Urinary bladder (tissue), 4 donors: ENCODE measurements around the gene EYA4. TPM values are rescaled to one million over a fixed set of nuclear protein-coding genes. Genes with fewer than 3 reads are reported as not detected.

ENCODE experiments used
- DNase-seq: peaks from one replicate; pipeline ENCODE4 v3.0.0-alpha.2; 2015; ENCODE audit errors: extremely low spot score
- H3K27ac ChIP-seq: one replicate; pipeline ENCODE4 v1.5.1; 2013; ENCODE audit warnings: low read depth, mild to moderate bottlenecking, moderate library complexity
- H3K36me3 ChIP-seq: one replicate; pipeline ENCODE4 v1.6.1; 2013; ENCODE audit warnings: mild to moderate bottlenecking, moderate library complexity; ENCODE audit not compliant: insufficient read depth
- H3K4me1 ChIP-seq: one replicate; pipeline ENCODE4 v1.6.1; 2013; ENCODE audit warnings: mild to moderate bottlenecking, moderate library complexity; ENCODE audit not compliant: insufficient read depth
- H3K4me3 ChIP-seq: one replicate; pipeline ENCODE4 v1.5.1; 2013; ENCODE audit warnings: low read depth, low read length
- WGBS: extraction: QIAGEN DNeasy Blood & Tissue Kit; methylation state at CpG from one replicate; pipeline ENCODE4 v1.1.7; 2013; 5-methylcytosine and 5-hydroxymethylcytosine counted together
- polyA plus RNA-seq: library from polyadenylated mRNA; stranded (reverse); fragments of 200-250 nt; gene quantifications from one replicate; pipeline ENCODE4 v1.2.3, GENCODE V29; 2013
- total RNA-seq: library from RNA; depleted of rRNA; stranded (reverse); fragments of >200 nt; gene quantifications from one replicate; pipeline ENCODE4 v1.2.3, GENCODE V29; 2014
- donor health status: healthy with polysubstance abuse.
- donor health status: healthy.

EYA4 gene
- total and polyA plus RNA-seq, 2 donors = 1.3 to 20.9 TPM

DNA sequence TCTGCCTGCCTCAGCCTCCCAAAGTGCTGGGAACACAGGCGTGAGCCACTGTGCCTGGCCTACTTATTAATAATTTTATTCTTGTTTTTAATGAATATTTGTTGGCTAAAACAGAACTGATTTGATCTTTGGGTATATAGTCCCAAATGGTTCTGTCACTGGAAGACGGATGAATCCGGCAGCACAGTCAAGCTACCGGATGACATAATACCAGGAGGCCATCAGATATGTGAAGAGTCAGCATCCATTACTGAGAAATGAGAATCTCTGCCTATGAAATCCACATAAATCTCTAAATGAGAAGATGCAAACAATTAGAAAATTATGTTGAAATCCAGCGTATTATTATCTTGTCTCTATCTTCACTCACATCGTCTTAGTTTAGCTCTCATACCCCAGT lies 263.0 kb downstream of the EYA4 start:
- no peak overlapping the region for H3K27ac ChIP-seq
- H3K4me3 ChIP-seq = no peak overlapping the region
- 93% methylated on average over 6 of the region's 6 CpGs for WGBS
- no peaks in the 10 kb centered on the region for H3K36me3 ChIP-seq
- no peak for DNase-seq
- no peaks in the 10 kb centered on the region for H3K4me1 ChIP-seq

DNA sequence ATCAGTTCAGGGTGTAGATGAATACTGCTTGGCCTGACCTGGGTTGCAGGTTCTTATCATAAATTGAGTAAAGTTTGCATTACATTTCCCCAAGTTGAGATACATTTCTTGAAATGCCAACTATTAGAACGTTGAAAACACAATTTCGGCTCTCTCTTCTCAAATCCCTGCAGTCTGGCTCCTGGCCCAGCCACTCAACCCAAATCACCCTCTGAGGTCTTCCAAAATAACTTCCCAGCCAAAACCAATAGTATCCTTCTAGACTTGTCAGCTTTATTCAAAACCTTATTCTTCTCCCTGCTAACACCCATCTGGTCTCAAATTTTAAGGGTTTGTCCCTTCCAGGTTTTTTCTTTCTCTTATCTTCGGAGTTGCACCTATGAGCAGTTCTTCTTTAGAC lies 263.6 kb downstream of the EYA4 start:
- H3K27ac ChIP-seq = no peak overlapping the region
- no peaks in the 10 kb centered on the region for H3K4me1 ChIP-seq
- 64% methylated on average over 3 of the region's 3 CpGs for WGBS
- H3K36me3 ChIP-seq = no peaks in the 10 kb centered on the region
- H3K4me3 ChIP-seq = no peak overlapping the region
- DNase-seq = no peak

- Histone ChIP-seq H3K27ac (no peak overlapping the region), H3K4me3 (no peak overlapping the region), H3K4me1 (no peaks in the 10 kb centered on the region), H3K36me3 (no peaks in the 10 kb centered on the region)
- DNase-seq = no peak
- WGBS = 87% methylated on average over 3 of the region's 3 CpGs
These were observed 264.5 kb downstream of the EYA4 start for GRCh38 chr6:133505681-133506080.

- DNase-seq = no peak
- 50% methylated on average over 4 of the region's 4 CpGs for WGBS
- no peaks in the 10 kb centered on the region for H3K4me1 ChIP-seq
- no peaks in the 10 kb centered on the region for H3K36me3 ChIP-seq
- no peak overlapping the region for H3K4me3 ChIP-seq
- no peak overlapping the region for H3K27ac ChIP-seq
These were observed 271.4 kb downstream of the EYA4 start for GRCh38 chr6:133512410-133513016.

- 90% methylated on average over 1 of the region's 1 CpG for WGBS
- Histone ChIP-seq H3K4me3 (no peak overlapping the region), H3K36me3 (no peaks in the 10 kb centered on the region), H3K27ac (no peak overlapping the region), H3K4me1 (no peaks in the 10 kb centered on the region)
- DNase-seq = no peak
These were observed 282.7 kb downstream of the EYA4 start for GRCh38 chr6:133523816-133524215.

GRCh38 chr6:133526436-133526835 lies 285.3 kb downstream of the EYA4 start:
- 80% methylated on average over 5 of the region's 5 CpGs for WGBS
- H3K36me3 ChIP-seq = no peaks in the 10 kb centered on the region
- H3K27ac ChIP-seq = no peak overlapping the region
- no peaks in the 10 kb centered on the region for H3K4me1 ChIP-seq
- no peak for DNase-seq
- no peak overlapping the region for H3K4me3 ChIP-seq

DNA sequence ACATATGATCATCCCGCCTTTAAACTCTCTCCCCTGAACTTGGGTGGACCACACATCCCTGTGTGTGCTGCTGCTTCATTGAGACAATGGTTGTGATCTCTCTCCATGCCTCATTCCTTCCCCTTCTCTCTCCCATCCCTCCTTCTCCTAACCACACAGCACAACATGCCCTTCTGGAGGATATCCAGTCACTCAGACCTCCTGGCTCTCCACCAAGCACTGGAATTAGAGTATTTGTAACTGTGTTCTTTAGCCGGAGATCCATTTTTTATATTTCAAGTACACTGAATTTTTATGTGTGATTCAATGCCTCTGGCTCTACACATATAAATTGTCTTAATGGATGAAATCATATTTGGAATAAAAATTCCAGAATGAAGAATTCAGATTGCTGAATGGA lies 287.4 kb downstream of the EYA4 start:
- H3K27ac ChIP-seq = no peak overlapping the region
- no peaks in the 10 kb centered on the region for H3K36me3 ChIP-seq
- H3K4me3 ChIP-seq = no peak overlapping the region
- WGBS = 56% methylated on average over 2 of the region's 2 CpGs
- no peak for DNase-seq
- H3K4me1 ChIP-seq = no peaks in the 10 kb centered on the region

DNA sequence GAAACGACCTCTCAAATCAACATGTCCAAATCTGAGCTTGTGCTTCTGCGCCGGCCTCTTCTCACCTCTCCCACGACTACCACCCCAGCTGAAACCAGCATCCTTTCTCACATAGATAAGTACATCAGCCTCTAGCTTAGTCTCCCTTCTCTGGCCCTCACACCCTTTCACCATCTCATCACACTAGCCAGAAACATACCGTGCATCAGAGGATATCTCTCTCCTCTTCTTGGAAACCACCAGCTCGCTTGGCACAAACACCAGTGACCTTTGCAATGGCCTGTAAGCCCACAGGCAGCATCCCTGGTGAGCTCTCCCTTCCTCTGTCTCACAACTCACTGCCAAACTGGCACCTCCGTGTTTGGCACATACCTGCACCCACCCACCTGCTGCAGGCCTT lies 291.8 kb downstream of the EYA4 start:
- DNase-seq = no peak
- 74% methylated on average over 7 of the region's 7 CpGs for WGBS
- Histone ChIP-seq H3K27ac (no peak overlapping the region), H3K36me3 (no peaks in the 10 kb centered on the region), H3K4me3 (no peak overlapping the region), H3K4me1 (no peaks in the 10 kb centered on the region)

DNA sequence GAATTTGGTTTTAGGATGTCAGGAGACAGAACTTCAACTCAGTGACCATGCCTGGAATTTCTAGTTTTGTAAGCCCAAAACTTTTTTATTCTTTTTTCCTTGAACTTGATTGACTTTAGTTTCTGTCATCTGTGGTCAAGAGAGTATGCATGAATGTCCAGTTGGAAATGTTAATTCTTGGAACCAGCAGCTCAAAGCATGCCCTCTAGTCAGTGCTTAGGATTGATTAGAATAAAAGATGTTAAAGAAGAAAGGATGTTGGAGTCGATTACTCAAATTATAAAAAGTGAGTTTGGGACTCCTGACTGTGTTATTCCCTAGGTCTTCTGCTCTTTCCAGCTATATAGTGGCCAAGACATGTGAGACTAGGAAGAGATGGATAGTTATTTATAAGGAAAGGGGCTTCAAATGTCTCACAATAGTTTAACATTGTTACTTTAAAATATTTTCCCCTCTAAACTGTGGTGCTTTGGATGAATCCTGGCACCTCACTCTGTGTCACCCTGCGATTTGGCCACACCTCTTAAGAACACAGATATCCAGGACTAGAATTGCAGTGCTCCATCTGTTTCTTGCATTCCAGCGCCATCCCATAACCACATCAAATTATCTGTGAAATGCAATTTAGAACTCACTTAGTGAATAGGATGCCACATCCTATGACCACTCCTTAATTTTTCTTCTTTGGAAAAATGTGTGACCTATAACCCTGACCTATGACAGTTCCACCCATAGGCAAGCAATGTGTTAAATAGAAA lies 298.5 kb downstream of the EYA4 start:
- H3K4me1 ChIP-seq = no peaks in the 10 kb centered on the region
- H3K27ac ChIP-seq = no peak overlapping the region
- no peaks in the 10 kb centered on the region for H3K36me3 ChIP-seq
- 90% methylated on average over 3 of the region's 3 CpGs for WGBS
- no peak for DNase-seq
- H3K4me3 ChIP-seq = no peak overlapping the region

DNA sequence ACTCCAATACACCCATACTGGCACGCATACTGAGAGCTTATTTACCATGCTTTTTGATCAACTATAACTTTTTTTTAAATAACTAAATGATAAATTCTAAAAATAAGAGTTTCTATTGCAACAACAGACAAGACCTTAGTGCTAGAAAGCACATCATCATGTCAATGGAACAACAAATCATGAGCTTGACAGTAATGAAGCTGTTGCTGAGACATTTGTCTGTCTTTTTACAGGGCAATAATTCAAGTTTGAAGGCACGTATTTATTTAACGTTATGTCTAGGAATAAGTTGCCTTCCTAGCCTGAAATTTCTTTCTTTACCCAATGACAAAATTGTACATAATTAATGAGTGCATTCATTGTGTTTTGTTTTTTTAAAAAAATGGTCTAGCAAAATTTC lies 299.2 kb downstream of the EYA4 start:
- Histone ChIP-seq H3K27ac (no peak overlapping the region), H3K4me1 (no peaks in the 10 kb centered on the region), H3K36me3 (no peaks in the 10 kb centered on the region), H3K4me3 (no peak overlapping the region)
- 59% methylated on average over 3 of the region's 3 CpGs for WGBS
- DNase-seq = no peak

DNA sequence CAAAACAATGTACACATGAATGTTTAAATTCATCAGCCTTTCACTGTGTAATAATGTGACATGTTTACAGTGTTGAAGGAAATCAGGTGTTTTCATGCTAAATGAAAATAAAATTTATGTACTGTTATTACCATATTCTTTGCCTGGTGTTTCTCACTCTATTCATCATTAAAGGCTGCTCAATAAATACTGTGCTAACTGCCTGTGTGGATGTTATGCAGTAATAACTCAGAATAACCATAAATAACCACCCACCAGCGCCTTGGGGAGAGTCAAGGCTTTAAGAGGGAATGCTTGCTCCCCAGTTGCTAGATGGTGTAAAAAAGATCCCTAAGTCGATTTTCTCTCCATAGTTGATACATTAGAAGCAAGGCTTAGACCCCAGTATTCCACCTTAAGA lies 299.9 kb downstream of the EYA4 start:
- H3K27ac ChIP-seq = no peak overlapping the region
- 72% methylated on average over 2 of the region's 2 CpGs for WGBS

GRCh38 chr6:133542056-133542821 lies 301.1 kb downstream of the EYA4 start:
- H3K36me3 ChIP-seq = no peaks in the 10 kb centered on the region
- DNase-seq = no peak
- no peaks in the 10 kb centered on the region for H3K4me1 ChIP-seq
- WGBS = 91% methylated on average over 9 of the region's 9 CpGs
- no peak overlapping the region for H3K27ac ChIP-seq
- H3K4me3 ChIP-seq = no peak overlapping the region

More for the DNA sequence above, 299.9 kb downstream of the EYA4 start:
- H3K4me1 ChIP-seq = no peaks in the 10 kb centered on the region
- H3K4me3 ChIP-seq = no peak overlapping the region
- DNase-seq = no peak
- no peaks in the 10 kb centered on the region for H3K36me3 ChIP-seq

- no peaks in the 10 kb centered on the region for H3K36me3 ChIP-seq
- WGBS = 90% methylated on average over 5 of the region's 5 CpGs
- no peak overlapping the region for H3K4me3 ChIP-seq
- no peaks in the 10 kb centered on the region for H3K4me1 ChIP-seq
- H3K27ac ChIP-seq = no peak overlapping the region
- no peak for DNase-seq
These were observed 303.3 kb downstream of the EYA4 start for GRCh38 chr6:133544419-133544818.

DNA sequence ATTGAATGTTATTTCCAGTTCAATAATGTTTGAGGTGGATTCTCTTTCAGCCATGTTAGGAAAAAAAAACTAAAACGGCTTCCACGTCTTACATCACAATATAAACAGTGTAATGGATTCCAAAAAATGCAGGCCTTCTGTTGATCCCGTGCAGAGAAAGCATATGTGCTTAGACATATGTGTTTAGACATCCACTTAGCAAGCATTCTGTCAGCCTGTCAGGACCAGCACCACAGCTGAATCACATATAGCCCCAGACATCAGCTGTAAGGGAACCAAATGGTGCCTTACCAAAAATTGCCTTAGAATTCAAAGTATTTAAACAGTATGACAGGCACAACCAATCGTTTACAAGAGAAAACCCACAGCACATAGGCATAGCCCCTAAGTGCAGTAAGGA lies 304.9 kb downstream of the EYA4 start:
- Histone ChIP-seq H3K27ac (no peak overlapping the region), H3K4me1 (no peaks in the 10 kb centered on the region), H3K36me3 (no peaks in the 10 kb centered on the region), H3K4me3 (no peak overlapping the region)
- DNase-seq = no peak
- 24% methylated on average over 4 of the region's 4 CpGs for WGBS
